Suprapubic skin (tissue), 4 donors: Measurements from ENCODE around the gene FLVCR1.

ENCODE experiments used
- CTCF ChIP-seq, 2 donors: fragments of 200-600 bp in 1 of 2; fragments of 450-650 bp in 1 of 2; sonication (generic) in 1 of 2; IDR thresholded peaks; one replicate each; pipeline ENCODE4 v1.5.1; 2016 to 2019; ENCODE audit warnings: antibody characterized with exemption in 2 of 2, mild to moderate bottlenecking in 1 of 2, moderate library complexity in 1 of 2
- POLR2A ChIP-seq, 2 donors: fragments of 450-650 bp; IDR thresholded peaks; one replicate each; pipeline ENCODE4 v1.6.1; 2017; ENCODE audit warnings: antibody characterized with exemption in 2 of 2, mild to moderate bottlenecking in 2 of 2, moderate library complexity in 2 of 2
- POLR2AphosphoS5 ChIP-seq, 3 donors: sonication (generic); formaldehyde crosslinking; IDR thresholded peaks; one replicate each; pipeline ENCODE4 v1.6.1; 2017; ENCODE audit warnings: antibody characterized with exemption in 3 of 3

DNA sequence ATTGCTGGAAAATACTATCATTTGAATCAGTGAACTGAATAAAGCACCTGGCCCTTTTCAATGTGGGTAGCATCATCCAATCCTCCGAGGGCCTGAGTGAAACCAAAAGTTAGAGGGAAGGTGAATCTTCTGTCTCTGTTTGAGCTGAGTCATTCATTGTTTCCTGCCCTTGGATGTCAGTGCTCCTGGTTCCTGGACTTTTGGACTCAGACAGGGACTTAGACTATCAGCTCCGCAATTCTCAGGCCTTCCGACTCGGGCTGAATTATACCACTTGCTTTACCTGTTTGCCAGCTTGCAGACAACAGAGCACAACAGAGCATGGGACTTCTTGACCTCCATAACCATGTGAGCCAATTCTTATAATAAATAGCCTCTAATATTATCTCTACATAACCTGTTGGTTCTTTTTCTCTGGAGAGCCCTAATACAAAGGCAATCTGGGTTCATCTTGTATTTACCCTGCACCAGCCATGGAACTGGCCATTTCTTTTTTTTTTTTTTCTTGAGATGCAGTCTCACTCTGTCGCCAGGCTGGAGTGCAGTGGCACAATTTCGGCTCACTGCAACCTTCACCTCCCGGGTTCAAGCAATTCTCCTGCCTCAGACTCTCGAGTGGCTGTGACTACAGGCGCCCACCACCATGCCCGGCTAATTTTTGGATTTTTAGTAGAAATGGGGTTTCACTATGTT lies 73.1 kb downstream of the FLVCR1 start:
- no peak for TF ChIP-seq CTCF (IDR thresholded peaks at IDR 0.05)
- no peak for TF ChIP-seq POLR2AphosphoS5 (IDR thresholded peaks at IDR 0.05)
- no peak for TF ChIP-seq POLR2A (IDR thresholded peaks at IDR 0.05)
